Smooth muscle cell (in vitro differentiated cells): ENCODE measurements around the gene FPGT. TPM values are rescaled to one million over a fixed set of nuclear protein-coding genes. Genes with fewer than 3 reads are reported as not detected.

Source experiments
- DNase-seq: peaks from one replicate; lab custom pipeline; 2025; ENCODE audit not compliant: unreplicated experiment; lab: John Stamatoyannopoulos, UW
- H2AFZ ChIP-seq: fragments of 200-600 bp; sonication (generic); 2 replicates; pipeline ENCODE4 v1.6.0; 2016; ENCODE audit warnings: antibody characterized with exemption, low read depth, mild to moderate bottlenecking
- H3F3A ChIP-seq: fragments of 200-600 bp; sonication (generic); 2 replicates; pipeline ENCODE4 v1.6.0; 2017; ENCODE audit warnings: antibody characterized with exemption, low read depth
- H3K27ac ChIP-seq: fragments of 200-600 bp; sonication (generic); 2 replicates; pipeline ENCODE4 v1.5.1; 2016; ENCODE audit warnings: low read depth, mild to moderate bottlenecking
- H3K27me3 ChIP-seq: fragments of 200-600 bp; sonication (generic); 2 replicates; pipeline ENCODE4 v1.6.1; 2016; ENCODE audit warnings: low read depth, mild to moderate bottlenecking
- H3K36me3 ChIP-seq: fragments of 200-600 bp; sonication (generic); 2 replicates; pipeline ENCODE4 v1.5.1; 2016; ENCODE audit warnings: low read depth
- H3K4me1 ChIP-seq: fragments of 200-600 bp; sonication (generic); 2 replicates; pipeline ENCODE4 v1.5.1; 2016; ENCODE audit warnings: low read depth
- H3K4me2 ChIP-seq: fragments of 200-600 bp; sonication (generic); 2 replicates; pipeline ENCODE4 v1.6.0; 2016; ENCODE audit warnings: mild to moderate bottlenecking
- H3K4me3 ChIP-seq: fragments of 200-600 bp; sonication (generic); 2 replicates; pipeline ENCODE4 v1.5.1; 2016; ENCODE audit warnings: mild to moderate bottlenecking
- H3K79me2 ChIP-seq: fragments of 200-600 bp; sonication (generic); 2 replicates; pipeline ENCODE4 v1.6.0; 2016; ENCODE audit warnings: low read depth, mild to moderate bottlenecking
- H3K9ac ChIP-seq: fragments of 200-600 bp; sonication (generic); 2 replicates; pipeline ENCODE4 v1.6.0; 2016; ENCODE audit warnings: low read depth
- H3K9me3 ChIP-seq: fragments of 200-600 bp; sonication (generic); replicated peaks from 2 replicates; pipeline ENCODE4 v1.5.1; 2016; ENCODE audit warnings: low read depth
- H4K20me1 ChIP-seq: fragments of 200-600 bp; sonication (generic); 2 replicates; pipeline ENCODE4 v1.6.0; 2016; ENCODE audit warnings: low read depth
- CTCF ChIP-seq: fragments of 200-600 bp; sonication (generic); IDR thresholded peaks from 2 replicates; pipeline ENCODE4 v1.5.1; 2017; ENCODE audit warnings: borderline replicate concordance, mild to moderate bottlenecking, antibody characterized with exemption; ENCODE audit not compliant: insufficient read depth, poor library complexity, severe bottlenecking
- WGBS: methylation state at CpG from one replicate; pipeline ENCODE4 v1.1.7; 2016; ENCODE audit warnings: low lambda C conversion rate; 5-methylcytosine and 5-hydroxymethylcytosine counted together
- polyA plus RNA-seq: library from polyadenylated mRNA; unstranded; fragments of >200 nt; fragmentation: Nextera tagmentation; extraction: Ambion mirVana; gene quantifications from 2 replicates; pipeline ENCODE4 v1.2.1, GENCODE V29; 2016
- total RNA-seq: library from RNA; depleted of rRNA; stranded (reverse); fragments of >200 nt; gene quantifications from 2 replicates; pipeline ENCODE4 v1.2.3, GENCODE V29; 2014

The FPGT gene
- total and polyA plus RNA-seq, 2 experiments from 2014 or later: 1.2 to 7.1 TPM

GRCh38 chr1:74215229-74215628 lies 17.2 kb downstream of the FPGT start:
- Histone ChIP-seq H3K4me2 (no peak overlapping the region), H3K9ac (no peak overlapping the region)
- TF ChIP-seq CTCF: no peak

GRCh38 chr1:74222701-74223100 lies 24.7 kb downstream of the FPGT start:
- H3K79me2 ChIP-seq: no peaks in the 10 kb centered on the region
- no peak overlapping the region for H3K27ac ChIP-seq
- TF ChIP-seq CTCF: no peak
- H3K9ac ChIP-seq: no peak overlapping the region
- H2AFZ ChIP-seq: no peak overlapping the region
- H3F3A ChIP-seq: no peaks in the 10 kb centered on the region
- no peaks in the 10 kb centered on the region for H4K20me1 ChIP-seq
- H3K36me3 ChIP-seq: no peaks in the 10 kb centered on the region
- DNase-seq: no peak
- H3K27me3 ChIP-seq: no peaks in the 10 kb centered on the region
- no peaks in the 10 kb centered on the region for H3K9me3 ChIP-seq
- H3K4me3 ChIP-seq: no peak overlapping the region
- 97% methylated on average over 5 of the region's 5 CpGs for WGBS
- H3K4me2 ChIP-seq: no peak overlapping the region
- H3K4me1 ChIP-seq: no peaks in the 10 kb centered on the region

More at GRCh38 chr1:74215229-74215628, 17.2 kb downstream of the FPGT start:
- H3K79me2 ChIP-seq: no peaks in the 10 kb centered on the region
- 100% methylated on average over 1 of the region's 1 CpG for WGBS
- no peak overlapping the region for H2AFZ ChIP-seq
- H3K9me3 ChIP-seq: no peaks in the 10 kb centered on the region
- no peak overlapping the region for H3K27ac ChIP-seq
- H4K20me1 ChIP-seq: no peaks in the 10 kb centered on the region
- H3F3A ChIP-seq: no peaks in the 10 kb centered on the region
- no peak for DNase-seq
- no peak overlapping the region for H3K4me3 ChIP-seq
- no peaks in the 10 kb centered on the region for H3K4me1 ChIP-seq
- no peaks in the 10 kb centered on the region for H3K27me3 ChIP-seq
- no peaks in the 10 kb centered on the region for H3K36me3 ChIP-seq

DNA sequence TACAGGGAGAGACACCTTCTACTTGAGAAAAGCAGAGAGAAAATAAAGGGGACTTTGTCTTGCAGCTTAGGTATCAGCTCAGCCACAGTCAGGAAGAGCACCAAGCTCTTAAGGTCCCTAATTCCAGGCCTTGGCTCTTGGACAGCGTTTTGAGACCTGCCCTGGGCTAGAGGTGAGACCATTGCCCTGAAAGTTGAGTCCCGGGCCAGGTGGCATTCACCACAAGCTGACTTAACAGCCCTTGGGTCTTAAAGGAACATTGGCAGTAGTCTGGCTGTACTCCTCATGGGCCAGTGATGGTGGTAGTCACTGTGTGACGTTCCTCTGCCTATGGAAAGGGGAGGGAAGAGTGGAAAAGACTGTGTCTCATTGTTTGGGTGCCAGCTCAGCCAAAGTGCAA lies 25.4 kb downstream of the FPGT start:
- H3K9ac ChIP-seq: no peak overlapping the region
- TF ChIP-seq CTCF: no peak

GRCh38 chr1:74235153-74235552 lies 37.1 kb downstream of the FPGT start, which contains the start of gene TNNI3K:
TSS of gene TNNI3K (plus strand) at chr1:74235387. CDS start at chr1:74235452, 65 bp downstream.
- H3K36me3 ChIP-seq: no peaks in the 10 kb centered on the region
- H3K4me2 ChIP-seq: no peak within 1 kb of the TSS
- no peaks in the 10 kb centered on the region for H3K4me1 ChIP-seq
- DNase-seq: no peak
- H3K9ac ChIP-seq: no peak within 1 kb of the TSS
- no peak within 1 kb of the TSS for H2AFZ ChIP-seq
- no peaks in the 10 kb centered on the region for H3K79me2 ChIP-seq
- no peak for TF ChIP-seq CTCF
- H3F3A ChIP-seq: no peaks in the 10 kb centered on the region
- no peaks in the 10 kb centered on the region for H4K20me1 ChIP-seq
- no peak within 1 kb of the TSS for H3K27ac ChIP-seq
- WGBS: 88% methylated on average over 2 of the region's 2 CpGs
- H3K4me3 ChIP-seq: no peak within 1 kb of the TSS
- H3K9me3 ChIP-seq: no peaks in the 10 kb centered on the region
- H3K27me3 ChIP-seq: no peaks in the 10 kb centered on the region

More for the DNA sequence above, 25.4 kb downstream of the FPGT start:
- H2AFZ ChIP-seq: no peak overlapping the region
- no peaks in the 10 kb centered on the region for H3K9me3 ChIP-seq
- WGBS: 86% methylated on average over 3 of the region's 3 CpGs
- no peaks in the 10 kb centered on the region for H3K36me3 ChIP-seq
- no peaks in the 10 kb centered on the region for H3K4me1 ChIP-seq
- no peak for DNase-seq
- no peaks in the 10 kb centered on the region for H3F3A ChIP-seq
- H3K79me2 ChIP-seq: no peaks in the 10 kb centered on the region
- H3K4me2 ChIP-seq: no peak overlapping the region
- no peak overlapping the region for H3K27ac ChIP-seq
- H3K4me3 ChIP-seq: no peak overlapping the region
- no peaks in the 10 kb centered on the region for H3K27me3 ChIP-seq
- no peaks in the 10 kb centered on the region for H4K20me1 ChIP-seq
